Prostate gland (tissue), 2 donors: ENCODE measurements around the gene NTRK2. TPM values are rescaled to one million over a fixed set of nuclear protein-coding genes. Genes with fewer than 3 reads are reported as not detected.

Experiments
- DNase-seq: peaks from one replicate; pipeline ENCODE4 v3.0.0-alpha.2; 2019; ENCODE audit warnings: low spot score
- H3K27ac ChIP-seq, 2 donors: fragments of 200-600 bp; sonication (generic); 2 replicates each; pipeline ENCODE4 v1.5.1; 2017 to 2019
- H3K27me3 ChIP-seq: fragments of 200-600 bp; sonication (generic); replicated peaks from 2 replicates; pipeline ENCODE4 v1.5.1; 2019; ENCODE audit not compliant: insufficient read depth
- H3K36me3 ChIP-seq, 2 donors: fragments of 200-600 bp; sonication (generic); 1 replicate in 1 of 2; 2 replicates in 1 of 2; pipeline versions ENCODE4 v1.5.1 to v1.8.1; 2017 to 2019
- H3K4me1 ChIP-seq: fragments of 200-600 bp; sonication (generic); replicated peaks from 2 replicates; pipeline ENCODE4 v1.5.1; 2019
- H3K4me3 ChIP-seq, 2 donors: fragments of 200-600 bp; sonication (generic); 2 replicates each; pipeline ENCODE4 v1.5.1; 2017 to 2019
- H3K9me3 ChIP-seq: fragments of 200-600 bp; sonication (generic); 2 replicates; pipeline ENCODE4 v1.5.1; 2017
- CTCF ChIP-seq, 4 experiments: fragments of 200-600 bp in 2 of 4; fragments of 450-650 bp in 2 of 4; sonication (generic) in 2 of 4; IDR thresholded peaks; 1 replicate in 3 of 4; 2 replicates in 1 of 4; pipeline ENCODE4 v1.5.1; 2016 to 2019; ENCODE audit warnings: antibody characterized with exemption in 4 of 4, mild to moderate bottlenecking in 2 of 4, moderate library complexity in 2 of 4
- POLR2A ChIP-seq: fragments of 450-650 bp; IDR thresholded peaks from one replicate; pipeline ENCODE4 v1.6.1; 2016; ENCODE audit warnings: antibody characterized with exemption, mild to moderate bottlenecking
- POLR2AphosphoS5 ChIP-seq: sonication (generic); formaldehyde crosslinking; IDR thresholded peaks from one replicate; pipeline ENCODE4 v1.6.1; 2017; ENCODE audit warnings: antibody characterized with exemption
- WGBS: methylation state at CpG from one replicate; pipeline ENCODE4 v1.1.5; 2018; 5-methylcytosine and 5-hydroxymethylcytosine counted together
- intact Hi-C: fragments of 100-400 bp; cut with DNase I; formaldehyde crosslinking; loops from one replicate; pipeline ENCODE4 v1.14.2; 2022
- total RNA-seq, 2 donors: library from RNA; depleted of rRNA; stranded (reverse); fragments of >200 nt; gene quantifications; one replicate each; pipeline ENCODE4 v1.1.0, GENCODE V29; 2016

NTRK2 gene
- total RNA-seq, 2 donors from 2014 or later = 2.3 to 11.1 TPM

- TF ChIP-seq POLR2A (no peak), POLR2AphosphoS5 (no peak), CTCF (IDR thresholded peaks at IDR 0.05) (no peak)
- DNase-seq = no peak
- no peaks in the 10 kb centered on the region for H3K27me3 ChIP-seq
- H3K4me1 ChIP-seq = no peaks in the 10 kb centered on the region
- H3K36me3 ChIP-seq = no peaks in the 10 kb centered on the region
- no peak overlapping the region for H3K27ac ChIP-seq
- intact Hi-C loops = no loop called here
- H3K9me3 ChIP-seq = no peaks in the 10 kb centered on the region
- 93% methylated on average over 8 of the region's 8 CpGs for WGBS
- H3K4me3 ChIP-seq = no peak overlapping the region
These were observed 217.3 kb downstream of the NTRK2 start for GRCh38 chr9:84886866-84887265.

GRCh38 chr9:84891924-84892323, 222.4 kb downstream of the NTRK2 start:
- 69% methylated on average over 1 of the region's 1 CpG for WGBS
- Histone ChIP-seq H3K36me3 (no peaks in the 10 kb centered on the region), H3K27me3 (no peaks in the 10 kb centered on the region), H3K27ac (no peak overlapping the region), H3K4me3 (no peak overlapping the region), H3K9me3 (no peaks in the 10 kb centered on the region), H3K4me1 (no peaks in the 10 kb centered on the region)
- TF ChIP-seq POLR2A (no peak), CTCF (IDR thresholded peaks at IDR 0.05) (no peak), POLR2AphosphoS5 (no peak)
- DNase-seq = no peak
- intact Hi-C loops = no loop called here

- H3K4me3 ChIP-seq = no peak overlapping the region
- no peak overlapping the region for H3K27ac ChIP-seq
- no peaks in the 10 kb centered on the region for H3K27me3 ChIP-seq
- no peak for DNase-seq
- H3K9me3 ChIP-seq = no peaks in the 10 kb centered on the region
- H3K36me3 ChIP-seq = no peaks in the 10 kb centered on the region
- TF ChIP-seq POLR2AphosphoS5 = no peak
- no peak for TF ChIP-seq CTCF (IDR thresholded peaks at IDR 0.05)
- no peak for TF ChIP-seq POLR2A
- no peaks in the 10 kb centered on the region for H3K4me1 ChIP-seq
- intact Hi-C loops = no loop called here
- 76% methylated on average over 13 of the region's 13 CpGs for WGBS
These were observed 224.0 kb downstream of the NTRK2 start for GRCh38 chr9:84893419-84894128.

GRCh38 chr9:84894859-84895258, 225.3 kb downstream of the NTRK2 start:
- Histone ChIP-seq H3K36me3 (no peaks in the 10 kb centered on the region), H3K27me3 (no peaks in the 10 kb centered on the region), H3K4me3 (no peak overlapping the region), H3K9me3 (no peaks in the 10 kb centered on the region), H3K27ac (no peak overlapping the region), H3K4me1 (no peaks in the 10 kb centered on the region)
- TF ChIP-seq POLR2AphosphoS5 (no peak), CTCF (IDR thresholded peaks at IDR 0.05) (no peak), POLR2A (no peak)
- intact Hi-C loops = no loop called here
- whole genome bisulfite sequencing = 70% methylated on average over 2 of the region's 2 CpGs
- no peak for DNase-seq
